Natural killer cell treated with Interleukin-12 subunit alpha and Interleukin-12 subunit beta and Interleukin-15 and Interleukin-18, amount 100 ng/mL, for 72 hours (primary cell): ENCODE results near the gene LSR. TPM values are rescaled to one million over a fixed set of nuclear protein-coding genes. Genes with fewer than 3 reads are reported as not detected.
"Not testable (repeated sequence)": the region's sequence is repeated elsewhere in the genome, so short reads cannot be mapped to it uniquely, and the experiment has no call there.

ENCODE experiments used
- ATAC-seq, 2 donors: fragments of 150-1000 bp; cut with Tn5 transposase in 1 of 2; sonication (Bioruptor Pico), chemical (Tn5 transposase) in 1 of 2; 2 replicates each; pipeline ENCODE4 v1.10.0; 2021
- DNase-seq: peaks from one replicate; pipeline ENCODE4 v3.0.0; 2022; ENCODE audit warnings: low spot score
- H3K27ac Mint-ChIP-seq, 2 donors: 1 replicate in 1 of 2; 2 replicates in 1 of 2; pipeline ENCODE4 v1.8.0; 2022; ENCODE audit warnings: mixed read lengths in 2 of 2, mild to moderate bottlenecking in 1 of 2, moderate library complexity in 1 of 2
- H3K27me3 Mint-ChIP-seq, 2 donors: 1 replicate in 1 of 2; 2 replicates in 1 of 2; pipeline ENCODE4 v1.8.0; 2022; ENCODE audit warnings: mixed read lengths in 2 of 2
- H3K36me3 Mint-ChIP-seq: one replicate; pipeline ENCODE4 v1.8.0; 2022; ENCODE audit warnings: mixed read lengths
- H3K4me1 Mint-ChIP-seq, 2 donors: 1 replicate in 1 of 2; 2 replicates in 1 of 2; pipeline ENCODE4 v1.8.0; 2022; ENCODE audit warnings: low read depth in 2 of 2, mixed read lengths in 2 of 2, mild to moderate bottlenecking in 1 of 2
- H3K4me3 Mint-ChIP-seq: one replicate; pipeline ENCODE4 v1.8.0; 2022; ENCODE audit warnings: mixed read lengths
- H3K9me3 Mint-ChIP-seq: 2 replicates; pipeline ENCODE4 v1.8.0; 2022; ENCODE audit warnings: mixed read lengths
- total RNA-seq, 2 donors: library from RNA; stranded (reverse); gene quantifications; one replicate each; pipeline ENCODE4 v1.2.3, GENCODE V29; 2022

The LSR gene
- total RNA-seq, 2 donors from 2014 or later = 1.5 to 2.7 TPM

GRCh38 chr19:35223862-35224505 is 24.8 kb upstream of the LSR start:
- Mint-ChIP-seq H3K36me3 (no peaks in the 10 kb centered on the region), H3K27ac (no peak overlapping the region), H3K4me1 (peaks cover 4% of the 10 kb centered on the region in 2 donors), H3K9me3 (peaks cover 4% of the 10 kb centered on the region), H3K27me3 (no peaks in the 10 kb centered on the region), H3K4me3 (no peak overlapping the region)
- DNase-seq (no peak), ATAC-seq (no peak)

DNA sequence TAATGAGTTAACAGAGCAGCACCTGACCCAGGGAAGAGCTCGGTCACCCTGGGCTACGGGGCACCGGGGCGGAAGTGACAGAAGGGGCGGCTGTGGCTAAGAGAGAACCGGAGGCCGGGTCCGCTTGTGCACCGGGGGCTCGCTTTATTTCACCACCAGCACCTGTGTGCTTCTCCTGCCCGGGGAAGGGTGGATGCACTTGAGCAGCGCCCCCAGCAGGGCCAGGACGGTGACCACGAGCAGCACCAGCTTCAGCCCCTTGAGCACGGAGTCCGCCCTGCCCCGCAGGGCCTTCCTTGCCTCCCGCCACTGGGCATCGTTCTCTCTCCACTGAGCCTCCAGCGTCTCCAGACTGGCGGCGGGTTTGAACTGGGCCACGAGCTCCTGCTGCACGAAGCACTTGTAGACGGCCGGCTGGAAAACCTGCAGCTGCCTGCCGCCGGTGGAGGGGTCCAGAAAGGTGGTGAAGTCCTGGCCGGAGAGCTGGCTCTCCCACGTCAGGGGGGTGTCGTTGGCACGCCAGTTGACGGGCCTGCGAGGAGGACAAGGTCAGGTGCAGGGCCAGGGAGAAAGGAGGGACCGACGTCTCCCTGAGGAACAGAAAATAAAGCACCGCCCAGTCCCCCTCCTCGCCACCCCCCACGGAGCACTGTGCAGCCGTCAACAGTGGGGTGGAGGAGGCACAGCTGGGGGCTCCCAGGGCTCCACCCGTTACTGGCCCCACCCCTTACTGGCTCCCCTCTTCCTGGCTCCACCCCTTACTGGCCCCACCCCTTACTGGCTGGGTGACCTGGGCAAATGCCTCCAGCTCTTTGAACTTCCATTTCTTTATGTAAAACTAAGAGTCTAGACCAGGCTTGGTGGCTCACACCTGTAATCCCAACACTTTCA is 23.9 kb upstream of the LSR start:
- H3K4me3 Mint-ChIP-seq = no peak overlapping the region
- H3K27ac Mint-ChIP-seq = no peak overlapping the region
- H3K36me3 Mint-ChIP-seq = no peaks in the 10 kb centered on the region
- no peak for DNase-seq
- H3K9me3 Mint-ChIP-seq = no peaks in the 10 kb centered on the region
- H3K4me1 Mint-ChIP-seq = peaks cover 0 to 4% of the 10 kb centered on the region in 2 donors
- peaks cover 0 to 3% of the 10 kb centered on the region in 2 donors for H3K27me3 Mint-ChIP-seq
- peak in 1 of 2 donors; percentile 32 for ATAC-seq

DNA sequence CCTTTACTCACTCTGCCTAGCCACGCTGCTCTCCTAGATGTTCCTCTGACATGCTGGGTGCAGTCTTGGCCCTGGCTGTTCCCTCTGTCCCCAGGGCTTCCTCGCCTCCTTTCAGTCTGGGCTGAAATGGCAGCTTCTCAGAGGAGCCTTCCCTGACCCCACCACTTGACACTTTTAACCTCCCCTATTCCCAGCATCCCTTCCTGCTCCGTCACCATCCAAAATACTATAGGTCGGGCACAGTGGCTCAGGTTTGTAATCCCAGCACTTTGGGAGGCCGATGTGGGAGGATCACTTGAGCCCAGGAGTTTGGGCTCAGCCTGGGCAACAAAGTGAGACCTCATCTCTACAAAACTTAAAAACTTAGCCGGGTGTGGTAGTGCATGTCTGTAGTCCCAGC is 22.9 kb upstream of the LSR start:
- no peak for DNase-seq

GRCh38 chr19:35226748-35227147 is 22.1 kb upstream of the LSR start:
- ATAC-seq (no peak), DNase-seq (no peak)
- Mint-ChIP-seq H3K27ac (no peak overlapping the region), H3K27me3 (peaks cover 0 to 3% of the 10 kb centered on the region in 2 donors), H3K4me1 (peaks cover 0 to 4% of the 10 kb centered on the region in 2 donors), H3K4me3 (no peak overlapping the region), H3K36me3 (no peaks in the 10 kb centered on the region), H3K9me3 (no peaks in the 10 kb centered on the region)

More for the DNA sequence above, 22.9 kb upstream of the LSR start:
- ATAC-seq = no peak
- H3K4me1 Mint-ChIP-seq = peaks cover 0 to 4% of the 10 kb centered on the region in 2 donors
- H3K36me3 Mint-ChIP-seq = no peaks in the 10 kb centered on the region
- peaks cover 0 to 3% of the 10 kb centered on the region in 2 donors for H3K27me3 Mint-ChIP-seq
- H3K27ac Mint-ChIP-seq = no peak overlapping the region
- H3K4me3 Mint-ChIP-seq = no peak overlapping the region
- no peaks in the 10 kb centered on the region for H3K9me3 Mint-ChIP-seq

- DNase-seq = no peak
- Mint-ChIP-seq H3K9me3 (no peaks in the 10 kb centered on the region), H3K27ac (no peak within 1 kb of the TSS), H3K36me3 (no peaks in the 10 kb centered on the region), H3K4me1 (no peaks in the 10 kb centered on the region), H3K27me3 (peaks cover 0 to 3% of the 10 kb centered on the region in 2 donors), H3K4me3 (no peak within 1 kb of the TSS)
- ATAC-seq = no peak
Measured at GRCh38 chr19:35228177-35228930, 20.4 kb upstream of the LSR start, which contains the start of gene FAM187B. Gene FAM187B (minus strand): TSS chr19:35228739. CDS start chr19:35228680, 59 bp downstream.

DNA sequence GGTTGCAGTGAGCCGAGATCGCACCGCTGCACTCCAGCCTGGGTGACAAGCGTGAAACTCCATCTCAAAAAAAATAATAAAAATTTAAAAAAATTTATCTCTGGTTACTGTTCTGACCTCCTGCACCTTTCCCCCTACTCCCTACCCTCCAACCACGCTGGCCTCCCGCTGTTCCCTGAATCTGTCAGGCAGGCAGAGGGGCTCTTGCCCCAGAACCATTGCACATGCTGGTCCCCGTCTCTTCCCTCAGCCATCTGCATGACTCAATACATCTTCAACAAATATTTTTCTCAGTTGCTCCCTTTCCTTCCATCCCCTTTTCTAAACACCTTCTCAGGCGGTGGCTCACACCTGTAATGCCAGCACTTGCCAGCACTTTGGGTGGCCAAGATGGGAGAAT is 19.2 kb upstream of the LSR start:
- no peaks in the 10 kb centered on the region for H3K9me3 Mint-ChIP-seq
- DNase-seq = no peak
- ATAC-seq = no peak
- H3K4me1 Mint-ChIP-seq = peaks cover 0 to 2% of the 10 kb centered on the region in 2 donors
- H3K27ac Mint-ChIP-seq = no peak overlapping the region
- H3K4me3 Mint-ChIP-seq = no peak overlapping the region
- H3K36me3 Mint-ChIP-seq = no peaks in the 10 kb centered on the region
- H3K27me3 Mint-ChIP-seq = peaks cover 0 to 3% of the 10 kb centered on the region in 2 donors

DNA sequence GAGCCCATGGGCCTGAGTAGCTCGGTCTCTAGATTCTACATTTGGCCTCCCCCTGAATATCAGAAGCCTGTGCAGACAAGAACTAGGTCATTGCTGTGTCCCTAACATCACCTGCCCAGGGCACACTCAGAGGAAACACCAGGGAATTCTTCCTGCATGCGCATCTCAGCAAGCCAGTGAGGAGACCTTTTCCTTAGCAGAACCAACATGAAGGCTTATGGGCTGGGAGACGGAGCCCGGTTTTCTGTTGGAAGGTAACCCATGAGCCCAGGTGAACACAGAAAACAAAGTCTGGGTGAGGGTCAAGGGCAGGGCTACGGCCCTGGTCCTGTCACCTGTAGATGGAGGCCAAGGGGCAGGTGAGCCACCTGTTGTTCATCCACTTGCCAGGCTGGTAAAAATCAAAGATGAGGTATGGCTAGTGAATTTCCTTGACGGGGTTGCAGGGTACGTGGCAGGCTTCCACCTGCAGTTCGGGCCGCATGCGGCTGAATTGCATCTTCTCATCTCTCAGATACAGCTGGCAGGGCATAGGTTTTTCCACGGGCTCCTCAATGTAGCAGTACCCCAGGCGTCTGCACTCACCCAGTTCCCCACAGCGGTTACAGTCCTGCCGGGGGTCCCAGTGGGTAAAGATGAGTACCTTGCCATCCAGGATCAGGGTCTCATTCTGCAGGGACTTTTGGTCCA is 16.7 kb upstream of the LSR start:
- Mint-ChIP-seq H3K27me3 (peaks cover 0 to 3% of the 10 kb centered on the region in 2 donors), H3K27ac (no peak overlapping the region), H3K4me3 (no peak overlapping the region), H3K36me3 (no peaks in the 10 kb centered on the region), H3K4me1 (peaks cover 0 to 4% of the 10 kb centered on the region in 2 donors), H3K9me3 (no peaks in the 10 kb centered on the region)
- no peak for DNase-seq
- ATAC-seq = no peak

DNA sequence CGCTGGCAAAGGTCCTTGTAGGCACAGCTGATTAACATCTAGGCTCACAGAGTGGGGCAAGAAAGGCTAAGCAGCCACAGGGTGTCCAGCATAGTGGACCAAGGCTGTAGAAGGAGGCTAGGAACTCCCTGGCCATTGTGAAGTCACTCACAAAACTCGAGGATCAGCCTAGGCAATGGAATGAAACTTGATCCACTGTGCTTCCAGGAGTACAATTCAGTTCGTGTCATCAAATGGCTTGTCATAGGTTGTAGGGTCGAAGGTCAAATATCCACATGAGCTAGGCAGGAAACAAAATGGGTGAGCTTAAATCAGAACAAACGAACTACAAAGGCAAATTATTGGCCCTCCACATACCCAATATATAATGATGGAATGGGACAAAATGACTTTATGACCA is 15.9 kb upstream of the LSR start:
- Mint-ChIP-seq H3K36me3 (no peaks in the 10 kb centered on the region), H3K27me3 (peaks cover 0 to 3% of the 10 kb centered on the region in 2 donors), H3K27ac (no peak overlapping the region), H3K4me3 (no peak overlapping the region), H3K9me3 (no peaks in the 10 kb centered on the region), H3K4me1 (peaks cover 0 to 4% of the 10 kb centered on the region in 2 donors)
- no peak for DNase-seq
- ATAC-seq = no peak

DNA sequence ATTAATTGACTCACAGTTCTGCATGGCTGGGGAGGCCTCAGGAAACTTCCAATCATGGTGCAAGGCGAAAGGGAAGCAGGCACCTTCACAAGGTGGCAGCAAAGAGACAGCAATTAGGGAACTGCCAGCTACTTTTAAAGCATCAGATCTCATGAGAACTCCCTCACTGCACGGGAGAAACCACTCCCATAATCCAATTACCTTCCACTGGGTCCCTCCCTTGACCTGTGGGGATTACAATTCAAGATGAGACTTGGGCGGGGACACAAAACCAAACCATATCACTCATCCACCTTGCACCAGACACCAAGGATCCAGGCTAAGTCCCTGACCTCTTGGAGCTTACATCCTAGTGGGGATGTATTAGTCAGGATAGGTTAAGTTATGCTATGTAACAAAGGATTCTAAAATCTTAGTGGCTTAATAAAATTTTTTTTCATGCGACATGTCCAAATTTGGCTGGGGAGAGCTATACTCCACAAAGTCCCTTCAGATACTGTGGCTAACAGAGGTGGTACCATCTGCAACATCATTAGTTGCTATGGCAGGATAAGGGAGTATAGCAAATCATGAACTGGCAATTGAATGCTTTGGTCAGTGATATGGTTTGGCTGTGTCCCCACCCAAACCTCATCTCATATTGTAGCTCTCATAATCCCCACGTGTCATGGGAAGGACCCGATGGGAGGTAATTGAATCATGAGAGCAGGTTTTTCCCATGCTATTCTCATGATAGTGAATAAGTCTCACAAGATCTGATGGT is 12.0 kb upstream of the LSR start:
- ATAC-seq = no peak

GRCh38 chr19:35239597-35239996 is 9.2 kb upstream of the LSR start:
- Mint-ChIP-seq H3K27me3 (peaks cover 5 to 13% of the 10 kb centered on the region in 2 donors), H3K27ac (peak overlapping the region; percentile 42 to 67), H3K4me1 (peaks cover 13 to 17% of the 10 kb centered on the region in 2 donors), H3K4me3 (peak overlapping the region; percentile 31), H3K36me3 (peaks cover 26% of the 10 kb centered on the region)
- DNase-seq, H3K9me3 Mint-ChIP-seq, ATAC-seq: not testable (repeated sequence)

More for the DNA sequence above, 12.0 kb upstream of the LSR start:
- no peak for DNase-seq
- Mint-ChIP-seq H3K9me3 (peaks cover 9% of the 10 kb centered on the region), H3K36me3 (peaks cover 11% of the 10 kb centered on the region), H3K4me1 (peaks cover 13 to 19% of the 10 kb centered on the region in 2 donors), H3K27me3 (no peaks in the 10 kb centered on the region), H3K4me3 (no peak overlapping the region), H3K27ac (no peak overlapping the region)

DNA sequence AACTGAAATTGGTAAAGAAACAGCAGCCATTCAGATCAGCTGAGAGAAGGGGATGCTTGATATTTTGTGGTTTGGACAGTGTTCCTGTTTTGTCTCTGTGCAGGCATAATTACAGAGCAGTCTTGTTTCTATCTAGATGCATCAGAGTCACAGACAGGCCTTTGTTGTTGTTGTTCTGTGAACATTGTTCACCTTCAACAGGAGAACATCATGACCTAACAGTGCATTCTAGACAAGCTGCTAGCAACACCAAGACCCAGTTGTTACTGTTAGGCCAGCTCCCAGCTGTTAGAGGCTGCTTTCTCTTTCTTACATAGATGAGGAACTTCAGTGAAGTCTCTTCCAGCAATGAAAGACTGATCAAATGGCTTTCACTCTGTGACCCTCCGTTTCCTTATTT is 8.5 kb upstream of the LSR start:
- DNase-seq (no peak), ATAC-seq (no peak)
- peaks cover 13 to 15% of the 10 kb centered on the region in 2 donors for H3K4me1 Mint-ChIP-seq
- H3K4me3 Mint-ChIP-seq = peak overlapping the region; percentile 31
- H3K36me3 Mint-ChIP-seq = peaks cover 29% of the 10 kb centered on the region
- peaks cover 9% of the 10 kb centered on the region for H3K9me3 Mint-ChIP-seq
- H3K27ac Mint-ChIP-seq = peak overlapping the region; percentile 42 to 67
- H3K27me3 Mint-ChIP-seq = peaks cover 8 to 18% of the 10 kb centered on the region in 2 donors

DNA sequence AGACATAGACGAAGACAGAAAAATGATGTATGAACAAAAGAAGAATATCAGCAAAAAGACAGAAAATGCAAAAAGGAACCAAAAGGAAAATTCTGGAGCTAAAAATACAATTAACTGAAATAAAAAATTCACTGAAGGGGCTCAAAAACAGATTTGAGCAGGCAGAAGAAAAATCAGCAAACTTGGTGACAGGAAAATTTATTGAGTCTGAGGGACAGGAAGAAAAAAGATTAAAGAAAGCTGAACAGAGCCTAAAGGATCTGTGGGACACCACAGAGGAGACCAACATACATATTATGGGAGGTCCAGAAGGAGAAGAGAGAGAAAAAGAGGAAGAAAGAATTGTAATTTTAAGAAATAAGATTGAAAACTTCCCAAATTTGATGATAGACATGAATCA is 7.4 kb upstream of the LSR start:
- H3K27me3 Mint-ChIP-seq = peaks cover 14 to 29% of the 10 kb centered on the region in 2 donors
- H3K4me3 Mint-ChIP-seq = no peak overlapping the region
- H3K4me1 Mint-ChIP-seq = peaks cover 13 to 15% of the 10 kb centered on the region in 2 donors
- H3K36me3 Mint-ChIP-seq = peaks cover 29% of the 10 kb centered on the region
- no peak overlapping the region for H3K27ac Mint-ChIP-seq
- ATAC-seq (no peak), DNase-seq (no peak)
- H3K9me3 Mint-ChIP-seq = peaks cover 9% of the 10 kb centered on the region
